ENCODE data around the gene COMMD10. TPM values are rescaled to one million over a fixed set of nuclear protein-coding genes. Genes with fewer than 3 reads are reported as not detected.

Gene COMMD10
- total RNA-seq, 1 donor from 2014 or later, result 31.6 TPM

DNA sequence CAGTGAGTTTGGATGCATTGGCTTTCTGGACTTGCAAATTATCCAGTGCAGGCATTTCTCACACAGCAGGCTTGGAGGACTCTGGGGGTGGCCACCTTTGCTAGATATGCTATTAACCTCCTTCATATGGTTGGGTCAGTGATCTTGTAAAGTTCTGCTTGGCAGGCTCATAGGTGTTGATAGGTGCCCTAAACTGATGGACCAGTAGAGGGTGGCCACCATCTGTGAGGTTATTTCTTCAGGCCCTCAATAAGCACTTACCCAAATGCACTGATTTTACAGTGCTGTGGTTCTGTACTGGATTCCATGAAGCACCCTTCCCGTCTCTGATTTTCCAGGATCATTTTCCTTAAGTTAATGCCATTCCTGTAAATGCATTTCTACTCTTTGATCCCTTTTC, 216.3 kb downstream of the COMMD10 start:
- Mint-ChIP-seq H3K36me3 (ENCODE audit: insufficient read depth) (peaks cover 22% of the 10 kb centered on the region), H3K27ac (no peak overlapping the region), H3K4me3 (ENCODE audit: low read depth) (no peak overlapping the region), H3K4me1 (ENCODE audit: low read depth) (peaks cover 18% of the 10 kb centered on the region), H3K27me3 (no peaks in the 10 kb centered on the region), H3K9me3 (ENCODE audit: low read depth) (peaks cover 12% of the 10 kb centered on the region)
- no peak for DNase-seq (ENCODE audit: low spot score, unreplicated experiment)
- TF ChIP-seq, protein P1, sequence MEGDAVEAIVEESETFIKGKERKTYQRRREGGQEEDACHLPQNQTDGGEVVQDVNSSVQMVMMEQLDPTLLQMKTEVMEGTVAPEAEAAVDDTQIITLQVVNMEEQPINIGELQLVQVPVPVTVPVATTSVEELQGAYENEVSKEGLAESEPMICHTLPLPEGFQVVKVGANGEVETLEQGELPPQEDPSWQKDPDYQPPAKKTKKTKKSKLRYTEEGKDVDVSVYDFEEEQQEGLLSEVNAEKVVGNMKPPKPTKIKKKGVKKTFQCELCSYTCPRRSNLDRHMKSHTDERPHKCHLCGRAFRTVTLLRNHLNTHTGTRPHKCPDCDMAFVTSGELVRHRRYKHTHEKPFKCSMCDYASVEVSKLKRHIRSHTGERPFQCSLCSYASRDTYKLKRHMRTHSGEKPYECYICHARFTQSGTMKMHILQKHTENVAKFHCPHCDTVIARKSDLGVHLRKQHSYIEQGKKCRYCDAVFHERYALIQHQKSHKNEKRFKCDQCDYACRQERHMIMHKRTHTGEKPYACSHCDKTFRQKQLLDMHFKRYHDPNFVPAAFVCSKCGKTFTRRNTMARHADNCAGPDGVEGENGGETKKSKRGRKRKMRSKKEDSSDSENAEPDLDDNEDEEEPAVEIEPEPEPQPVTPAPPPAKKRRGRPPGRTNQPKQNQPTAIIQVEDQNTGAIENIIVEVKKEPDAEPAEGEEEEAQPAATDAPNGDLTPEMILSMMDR (IDR thresholded peaks at IDR 0.05; ENCODE audit: unreplicated experiment), result no peak

DNA sequence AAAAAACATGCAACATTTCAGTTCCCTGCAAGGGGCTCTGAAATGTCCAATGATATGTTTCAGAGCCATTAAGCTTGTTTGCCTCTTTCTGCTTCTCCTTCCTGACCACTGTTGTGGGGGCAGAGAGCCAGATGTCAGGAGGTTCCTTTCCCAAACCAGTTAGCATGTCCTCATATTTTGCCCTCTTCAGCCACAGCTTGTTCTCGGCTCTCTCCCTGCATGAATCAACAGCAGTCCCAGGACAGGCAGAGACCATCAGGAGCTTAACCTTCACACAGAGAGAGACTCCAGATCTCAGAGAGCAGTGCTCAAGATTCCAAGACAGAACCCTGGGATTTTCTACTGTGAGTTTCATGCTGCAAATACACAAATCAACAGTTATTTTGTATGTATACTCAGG, 218.5 kb downstream of the COMMD10 start:
- TF ChIP-seq, protein P1 (IDR thresholded peaks at IDR 0.05; ENCODE audit: unreplicated experiment), result no peak
- Mint-ChIP-seq H3K36me3 (ENCODE audit: insufficient read depth) (peaks cover 31% of the 10 kb centered on the region), H3K27me3 (no peaks in the 10 kb centered on the region), H3K4me3 (ENCODE audit: low read depth) (no peak overlapping the region), H3K4me1 (ENCODE audit: low read depth) (peaks cover 18% of the 10 kb centered on the region), H3K27ac (no peak overlapping the region), H3K9me3 (ENCODE audit: low read depth) (peaks cover 18% of the 10 kb centered on the region)
- DNase-seq (ENCODE audit: low spot score, unreplicated experiment), result no peak

DNA sequence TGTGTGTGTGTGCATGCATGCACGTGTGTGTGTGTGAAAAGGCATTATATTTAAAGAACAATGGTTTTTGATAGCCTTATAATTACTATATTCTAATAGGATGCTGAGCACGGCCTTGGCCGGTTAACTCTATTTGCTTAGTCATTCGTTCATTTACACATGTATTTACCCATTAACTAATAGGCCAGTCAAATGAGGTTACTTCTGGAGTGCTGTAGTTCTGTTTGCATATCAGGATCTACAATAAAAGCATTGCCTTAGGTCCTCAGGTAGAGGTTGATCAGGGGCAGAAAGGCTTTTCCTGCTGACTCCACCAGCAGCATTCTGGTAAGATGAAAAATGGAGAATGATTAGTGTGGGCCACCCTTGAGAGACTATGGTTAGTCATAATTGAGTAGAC, 219.0 kb downstream of the COMMD10 start:
- H3K4me3 Mint-ChIP-seq (ENCODE audit: low read depth), result no peak overlapping the region
- TF ChIP-seq, protein P1 (IDR thresholded peaks at IDR 0.05; ENCODE audit: unreplicated experiment), result no peak
- H3K27ac Mint-ChIP-seq, result no peak overlapping the region
- H3K36me3 Mint-ChIP-seq (ENCODE audit: insufficient read depth), result peaks cover 31% of the 10 kb centered on the region
- DNase-seq (ENCODE audit: low spot score, unreplicated experiment), result no peak
- no peaks in the 10 kb centered on the region for H3K27me3 Mint-ChIP-seq
- peaks cover 18% of the 10 kb centered on the region for H3K4me1 Mint-ChIP-seq (ENCODE audit: low read depth)
- peaks cover 19% of the 10 kb centered on the region for H3K9me3 Mint-ChIP-seq (ENCODE audit: low read depth)

DNA sequence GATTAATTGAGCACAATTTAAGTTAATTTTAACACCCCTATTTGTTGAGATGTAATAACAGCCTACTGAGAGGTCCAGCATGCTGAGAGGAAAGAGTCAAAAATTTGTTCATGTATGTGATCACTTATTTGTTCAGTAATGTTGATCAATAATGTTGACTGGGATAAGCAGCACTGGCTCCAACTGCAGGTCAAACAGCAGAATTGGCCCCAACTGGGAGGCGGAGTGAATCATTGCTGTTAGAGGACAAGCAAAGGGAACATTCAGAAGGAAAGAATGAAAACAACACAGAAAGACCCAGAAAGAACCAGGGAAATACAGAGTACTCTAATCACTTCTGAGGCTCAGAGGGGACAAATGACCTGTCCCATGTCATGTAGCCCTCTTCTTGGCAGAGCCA, 221.1 kb downstream of the COMMD10 start:
- Mint-ChIP-seq H3K36me3 (ENCODE audit: insufficient read depth) (peaks cover 41% of the 10 kb centered on the region), H3K27me3 (no peaks in the 10 kb centered on the region), H3K4me1 (ENCODE audit: low read depth) (peaks cover 12% of the 10 kb centered on the region), H3K27ac (no peak overlapping the region), H3K4me3 (ENCODE audit: low read depth) (no peak overlapping the region), H3K9me3 (ENCODE audit: low read depth) (peaks cover 34% of the 10 kb centered on the region)
- TF ChIP-seq, protein P1 (IDR thresholded peaks at IDR 0.05; ENCODE audit: unreplicated experiment), result no peak
- no peak for DNase-seq (ENCODE audit: low spot score, unreplicated experiment)

DNA sequence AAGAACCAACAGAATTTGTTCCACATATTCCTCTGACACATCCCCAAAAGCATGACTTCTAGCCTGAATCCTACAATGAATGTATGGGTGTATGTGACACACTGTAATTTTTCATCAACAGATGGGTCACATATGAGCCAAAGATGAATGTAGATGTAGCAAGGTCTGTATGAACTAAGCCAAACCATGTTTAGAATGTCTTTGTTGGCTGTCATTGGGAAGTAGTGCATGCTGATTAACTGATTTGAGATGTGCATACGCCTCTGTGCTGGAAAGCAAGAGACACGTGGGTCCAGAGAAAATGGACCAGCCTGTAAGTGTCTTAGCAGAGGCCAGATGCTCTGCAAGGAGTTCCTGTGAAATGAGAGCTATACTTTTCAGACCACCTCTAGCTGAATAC, 222.0 kb downstream of the COMMD10 start:
- Mint-ChIP-seq H3K9me3 (ENCODE audit: low read depth) (peaks cover 39% of the 10 kb centered on the region), H3K4me1 (ENCODE audit: low read depth) (peaks cover 12% of the 10 kb centered on the region), H3K36me3 (ENCODE audit: insufficient read depth) (peaks cover 45% of the 10 kb centered on the region), H3K4me3 (ENCODE audit: low read depth) (no peak overlapping the region), H3K27ac (no peak overlapping the region), H3K27me3 (no peaks in the 10 kb centered on the region)
- DNase-seq (ENCODE audit: low spot score, unreplicated experiment), result no peak
- TF ChIP-seq, protein P1 (IDR thresholded peaks at IDR 0.05; ENCODE audit: unreplicated experiment), result no peak
